OCI-M2 (cell line): Measurements from ENCODE around the gene TMPRSS3.

Source experiments
- DNase-seq: peaks from one replicate; lab custom pipeline; 2025; ENCODE audit not compliant: unreplicated experiment; lab: John Stamatoyannopoulos, UW

Gene TMPRSS3

DNA sequence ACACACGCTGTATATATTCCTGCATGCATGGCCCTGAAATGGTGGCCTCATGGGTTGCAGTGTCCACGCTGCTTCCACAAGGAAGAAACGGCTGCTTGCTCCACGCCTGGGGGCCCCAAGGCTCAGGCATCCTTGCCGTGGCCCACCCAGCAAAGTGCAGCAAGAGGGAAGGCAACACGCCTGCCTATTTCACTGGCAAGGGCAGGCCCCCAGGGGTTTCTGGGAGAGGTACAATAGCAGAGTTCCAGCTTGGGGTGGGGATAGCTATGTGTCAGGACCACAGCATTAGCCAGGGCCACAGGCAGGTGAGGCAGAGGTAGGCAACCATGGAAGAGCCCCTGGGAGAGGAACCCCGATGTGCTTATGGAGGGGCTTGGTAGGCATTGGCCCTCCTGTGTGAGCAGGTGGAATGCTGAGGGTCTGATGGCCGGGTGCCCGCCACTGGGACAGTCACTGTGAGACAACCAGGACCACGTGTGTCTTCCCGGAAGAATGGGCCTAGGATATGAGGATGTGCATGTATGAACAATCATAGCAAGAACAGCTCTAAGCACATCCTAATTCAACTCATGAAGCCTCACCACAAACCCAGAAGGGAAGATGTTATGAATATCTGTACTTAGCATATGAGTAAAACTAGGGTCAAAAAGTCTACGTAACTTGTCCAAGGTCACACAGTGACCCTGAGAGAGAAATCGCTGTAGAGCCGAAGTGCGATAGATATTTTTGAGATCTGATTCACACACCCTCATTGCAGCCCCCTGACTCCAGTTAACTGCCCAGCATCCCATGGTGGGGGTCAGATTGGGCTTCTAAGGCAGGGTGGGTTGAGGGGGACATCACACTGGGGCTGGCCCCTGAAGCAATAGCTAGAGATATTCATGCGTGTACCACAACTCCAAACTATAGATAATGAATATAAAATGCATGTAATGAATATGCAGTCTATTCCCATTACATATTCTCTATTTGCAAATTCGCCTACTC, 56.8 kb downstream of the TMPRSS3 start:
- no peak for DNase-seq

GRCh38 chr21:42337830-42338728, 57.8 kb downstream of the TMPRSS3 start:
- no peak for DNase-seq

DNA sequence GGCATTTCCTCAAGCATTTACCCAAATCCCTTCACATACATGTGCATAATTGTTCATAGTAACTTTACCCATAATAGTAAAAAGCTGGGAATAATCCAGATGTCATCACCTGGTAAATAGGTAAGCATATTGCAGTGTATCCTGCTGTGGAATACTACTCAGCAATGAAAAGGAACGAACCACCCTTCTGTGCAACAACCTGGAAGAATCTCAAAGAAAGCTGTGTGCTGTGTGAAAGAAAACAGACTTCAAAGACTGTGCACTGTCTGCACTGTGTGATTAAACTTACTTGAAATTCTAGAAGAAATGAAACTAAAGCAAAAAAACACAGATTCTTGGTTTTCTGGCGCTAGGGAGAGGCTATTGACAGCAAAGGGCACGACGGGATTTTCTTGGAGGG, 58.6 kb downstream of the TMPRSS3 start:
- no peak for DNase-seq

GRCh38 chr21:42336054-42336453, 59.8 kb downstream of the TMPRSS3 start:
- no peak for DNase-seq

DNA sequence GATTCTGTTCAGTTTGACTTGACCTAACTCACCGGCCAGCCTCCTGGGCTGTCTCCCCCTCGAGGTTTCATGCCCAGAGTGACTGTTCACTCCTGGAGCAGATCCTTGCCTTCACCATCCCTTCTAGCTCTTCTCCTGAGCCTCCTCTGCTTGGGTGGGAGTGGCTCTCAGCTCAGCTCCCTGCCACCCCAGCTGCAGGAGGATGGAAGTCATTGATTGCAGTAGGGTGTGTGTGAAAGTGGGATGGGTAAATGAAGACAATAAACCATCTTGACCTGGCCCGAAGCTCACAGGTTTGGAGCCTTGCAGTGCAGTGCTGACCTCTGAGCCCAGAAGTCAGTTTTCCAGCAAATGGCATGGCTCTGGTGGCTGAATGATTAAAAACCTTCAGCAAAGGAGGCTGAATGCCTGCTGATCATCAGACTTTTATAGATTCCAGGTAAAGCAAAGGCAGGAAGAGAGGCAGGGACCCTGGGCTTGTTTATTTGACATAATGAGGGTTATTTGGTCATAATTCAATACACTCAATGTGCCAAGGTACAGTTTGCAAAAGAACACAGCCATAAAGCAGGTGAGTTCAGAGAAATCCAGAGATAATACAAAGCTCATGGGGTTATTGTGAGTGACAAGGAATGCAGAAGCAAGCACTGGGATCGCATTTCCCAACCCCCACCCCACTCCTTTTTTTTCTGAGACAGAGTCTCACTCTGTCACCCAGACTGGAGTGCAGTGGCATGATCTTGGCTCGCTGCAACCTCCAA, 63.1 kb downstream of the TMPRSS3 start:
- no peak for DNase-seq

- DNase-seq = no peak
These were observed 64.2 kb downstream of the TMPRSS3 start for GRCh38 chr21:42331660-42332059.

GRCh38 chr21:42330380-42331371, 65.2 kb downstream of the TMPRSS3 start:
- no peak for DNase-seq

GRCh38 chr21:42324896-42325295, 71.0 kb downstream of the TMPRSS3 start:
- no peak for DNase-seq
